GM21529 (cell line): ENCODE data around the gene NBAS.
"Not testable (repeated sequence)": the region's sequence is repeated elsewhere in the genome, so short reads cannot be mapped to it uniquely, and the experiment has no call there.

Experiments
- ATAC-seq: cut with Tn5 transposase; IDR thresholded peaks from one replicate; pipeline ENCODE4 v1.9.1; 2021; ENCODE audit not compliant: unreplicated experiment

The NBAS gene

DNA sequence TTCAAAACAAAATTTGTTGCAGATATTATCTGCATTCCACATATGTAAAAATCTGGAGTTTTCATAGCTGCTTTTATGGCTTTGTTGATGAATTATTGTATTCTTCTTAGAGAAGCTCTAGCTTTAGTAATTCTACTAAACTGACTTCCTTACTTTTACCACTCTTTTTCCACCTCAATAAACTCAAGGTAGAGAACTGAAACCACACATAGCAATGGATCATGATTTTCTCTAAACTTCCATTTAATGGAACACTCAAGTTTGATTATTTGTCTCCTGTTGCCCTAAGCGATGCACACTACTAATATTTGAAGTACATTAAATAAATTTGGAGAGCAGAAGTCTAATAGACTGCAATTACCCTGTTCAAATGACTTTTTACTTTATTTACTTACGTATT lies 192.0 kb downstream of the NBAS start:
- ATAC-seq: no peak

DNA sequence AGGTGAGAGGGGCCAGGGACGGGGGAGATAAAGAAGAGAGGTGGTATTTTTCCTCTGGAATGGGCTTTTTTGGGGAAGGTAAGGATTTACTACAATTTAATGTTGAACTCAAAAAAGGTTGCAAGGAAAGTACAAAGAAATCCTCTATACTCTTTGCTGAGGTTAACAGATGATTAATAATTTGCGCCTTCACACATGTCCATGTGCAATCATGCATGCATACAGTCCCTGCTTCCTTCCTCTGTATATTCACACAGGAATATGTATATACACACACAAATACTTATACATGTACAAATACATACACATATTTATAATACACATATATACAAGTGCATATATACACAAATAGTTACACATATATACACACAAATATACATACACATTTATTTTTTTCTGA lies 193.4 kb downstream of the NBAS start:
- ATAC-seq: no peak

DNA sequence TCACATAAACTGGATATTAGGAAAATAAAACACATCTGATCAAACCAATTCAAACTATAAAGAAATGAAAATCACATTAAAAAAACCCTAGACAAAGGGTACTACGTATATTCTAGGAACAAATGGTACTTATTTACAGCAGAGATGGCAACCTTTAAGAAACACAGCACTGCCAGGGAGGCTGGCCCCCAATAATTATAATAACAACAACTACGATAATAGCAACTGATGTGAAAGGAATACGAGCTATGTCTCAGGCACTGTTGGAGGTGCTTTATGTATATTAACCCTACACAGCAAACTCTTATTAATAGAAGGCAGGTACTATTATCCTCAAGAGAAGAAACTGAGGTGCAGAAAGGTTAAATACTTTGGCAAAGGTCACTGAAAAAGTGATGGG lies 193.9 kb downstream of the NBAS start:
- no peak for ATAC-seq

DNA sequence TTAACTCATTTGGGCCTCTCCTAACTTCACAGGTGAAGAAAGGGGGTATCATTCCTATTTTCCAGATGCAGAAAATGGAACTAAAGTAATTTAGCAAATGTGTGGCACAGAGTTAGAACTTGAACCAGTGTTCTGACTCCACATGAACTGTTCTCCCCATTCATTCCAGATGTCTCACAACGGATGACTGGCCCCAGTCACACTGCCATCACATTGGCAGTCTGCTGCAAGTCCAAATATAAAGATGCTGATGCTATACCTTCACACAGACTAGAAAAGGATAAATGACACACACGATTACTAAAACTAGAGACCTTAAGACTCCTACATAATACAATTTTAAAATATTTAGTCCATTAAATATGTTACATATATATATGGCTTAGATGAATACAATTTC lies 195.7 kb downstream of the NBAS start:
- no peak for ATAC-seq

DNA sequence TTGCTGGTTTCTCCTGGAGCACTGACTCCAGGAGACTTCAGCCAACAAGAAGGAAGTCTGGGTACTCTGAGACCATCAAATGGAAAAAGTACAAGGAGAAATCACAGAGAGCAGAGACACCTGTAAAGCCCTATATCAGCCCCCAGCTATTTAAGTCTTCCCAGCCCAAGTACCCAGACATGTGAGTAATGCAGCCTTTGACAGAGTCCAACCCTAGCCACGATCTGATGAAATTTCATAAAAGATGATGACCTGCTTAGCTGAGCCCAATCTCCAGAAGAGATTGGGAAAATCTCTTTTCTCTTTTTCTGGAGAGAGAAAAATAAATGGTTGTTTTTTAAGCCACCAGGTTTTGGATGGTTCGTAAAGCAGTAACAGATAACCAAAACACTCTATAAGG lies 196.6 kb downstream of the NBAS start:
- no peak for ATAC-seq

DNA sequence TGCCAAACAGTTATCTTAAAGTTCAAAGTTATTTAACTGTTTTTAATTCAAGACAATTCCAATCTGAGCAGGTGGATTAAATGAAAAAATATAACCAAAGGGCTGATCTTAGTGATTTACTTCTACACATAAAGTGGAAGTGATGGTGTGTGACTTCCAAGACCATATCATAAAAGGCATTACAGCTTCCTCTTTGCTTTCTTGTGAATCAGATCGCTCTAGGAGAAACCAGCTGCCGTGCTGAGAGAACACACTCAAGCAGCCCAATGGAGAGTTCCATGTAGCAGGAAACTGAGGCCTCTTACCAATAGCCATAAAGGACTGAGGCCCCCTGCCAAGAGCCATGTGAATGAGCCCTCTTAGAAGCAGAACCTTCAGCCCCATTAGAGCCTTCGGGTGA lies 197.4 kb downstream of the NBAS start:
- ATAC-seq: no peak

DNA sequence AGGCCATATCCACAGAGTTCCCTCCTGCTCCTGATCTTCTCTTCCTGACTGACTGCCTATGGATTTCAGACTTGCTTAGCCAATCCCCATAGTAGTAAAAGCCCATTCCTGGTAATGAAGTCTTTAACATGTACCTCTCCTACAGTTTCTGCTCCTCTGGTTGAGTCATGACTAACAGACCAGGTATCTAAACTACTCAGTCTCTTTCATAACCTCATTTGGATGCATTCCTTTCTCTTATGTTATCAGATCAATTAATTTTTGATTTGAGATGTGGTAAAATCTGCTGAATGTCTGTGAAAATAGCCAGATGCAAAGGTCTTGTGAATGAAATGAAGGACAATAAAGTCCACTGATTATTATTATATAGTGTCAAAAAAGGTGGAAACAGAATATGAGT lies 198.0 kb downstream of the NBAS start:
- ATAC-seq: no peak

DNA sequence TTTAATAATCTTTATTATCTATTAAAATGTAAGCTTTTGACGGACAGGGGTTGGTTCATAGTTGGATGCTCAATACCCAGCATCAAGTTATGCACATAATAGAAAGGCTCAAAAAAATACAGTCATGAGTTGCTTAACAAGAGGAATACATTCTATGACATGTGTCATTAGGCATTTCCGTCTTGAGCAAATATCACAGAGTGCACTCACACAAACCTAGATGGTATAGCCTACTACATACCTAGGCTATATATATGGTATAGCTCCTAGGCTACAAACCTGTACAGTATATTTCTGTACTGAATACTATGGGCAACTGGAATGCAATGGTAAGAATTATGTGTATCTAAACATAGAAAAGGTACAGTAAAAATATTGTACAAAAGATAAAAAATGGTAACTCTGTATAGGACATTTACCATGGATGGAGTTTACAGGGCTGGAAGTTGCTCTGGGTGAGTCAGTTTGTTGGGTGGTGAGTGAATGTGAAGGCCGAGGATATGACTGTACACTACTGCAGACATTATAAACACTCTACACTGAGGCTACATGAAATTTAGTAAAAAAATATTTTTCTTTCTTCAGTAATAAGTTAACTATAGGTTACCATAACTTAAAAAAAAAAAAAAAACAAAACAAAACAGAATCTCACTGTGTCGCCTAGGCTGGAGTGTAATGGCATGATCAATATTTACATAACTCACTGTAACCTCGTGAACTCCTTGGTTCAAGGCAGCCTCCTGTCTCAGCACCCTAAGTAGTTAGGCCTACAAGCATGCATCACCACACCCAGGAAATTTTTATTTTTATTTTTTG lies 201.2 kb downstream of the NBAS start:
- no peak for ATAC-seq

DNA sequence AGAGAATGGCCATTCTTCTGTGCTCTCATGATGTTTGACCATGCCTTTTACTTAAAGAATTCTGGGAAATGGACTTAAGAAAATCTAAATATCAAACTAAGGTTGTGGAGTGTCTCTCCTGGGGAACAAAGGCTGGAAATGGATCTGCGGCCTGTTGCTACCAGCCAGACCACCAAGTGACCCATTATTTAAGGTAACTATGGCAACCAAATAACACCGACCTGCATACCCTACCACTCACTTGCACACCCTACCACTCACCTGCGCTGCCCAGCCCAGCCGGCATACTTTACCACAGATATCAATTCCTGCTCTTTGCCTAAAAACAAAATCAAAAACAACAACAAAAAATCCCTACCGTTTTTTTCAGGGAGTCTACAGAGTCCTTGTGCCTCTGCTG lies 203.2 kb downstream of the NBAS start:
- no peak for ATAC-seq

DNA sequence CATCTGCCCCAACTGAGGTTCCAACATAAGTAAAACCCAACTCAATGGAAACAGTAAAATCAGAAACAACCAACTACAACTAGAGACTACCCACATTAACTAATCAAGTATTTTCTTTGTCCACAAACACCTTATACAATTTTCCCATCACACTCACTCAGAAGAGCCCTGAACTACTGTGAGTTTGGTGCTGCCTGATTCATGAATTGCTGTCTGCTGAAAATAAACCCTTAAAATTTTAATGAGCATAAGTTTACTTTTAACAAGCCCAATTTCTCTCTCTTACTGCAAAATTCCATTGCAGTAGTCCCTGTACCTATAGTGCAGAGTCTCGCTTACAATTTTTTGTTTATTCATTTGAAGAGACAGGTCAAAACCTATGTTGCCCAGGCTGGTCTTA lies 203.9 kb downstream of the NBAS start:
- no peak for ATAC-seq

DNA sequence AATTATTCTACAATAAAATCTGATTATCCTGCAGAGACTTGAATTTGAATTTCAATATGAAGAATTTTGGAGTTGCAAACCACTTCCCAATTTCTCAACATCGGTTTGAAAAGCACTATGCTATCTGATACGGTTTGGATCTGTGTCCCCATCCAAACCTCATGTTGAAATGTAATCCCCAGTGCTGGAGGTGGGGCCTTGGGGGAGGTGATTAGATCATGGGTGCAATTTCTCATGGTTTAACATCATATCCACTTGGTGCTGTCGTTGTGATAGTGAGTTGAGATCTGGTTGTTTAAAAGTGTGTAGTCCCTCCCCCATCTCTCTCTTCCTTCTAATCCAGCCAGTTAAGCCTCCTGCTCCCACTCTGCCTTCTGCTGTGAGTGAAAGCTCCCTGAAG lies 205.7 kb downstream of the NBAS start:
- no peak for ATAC-seq

DNA sequence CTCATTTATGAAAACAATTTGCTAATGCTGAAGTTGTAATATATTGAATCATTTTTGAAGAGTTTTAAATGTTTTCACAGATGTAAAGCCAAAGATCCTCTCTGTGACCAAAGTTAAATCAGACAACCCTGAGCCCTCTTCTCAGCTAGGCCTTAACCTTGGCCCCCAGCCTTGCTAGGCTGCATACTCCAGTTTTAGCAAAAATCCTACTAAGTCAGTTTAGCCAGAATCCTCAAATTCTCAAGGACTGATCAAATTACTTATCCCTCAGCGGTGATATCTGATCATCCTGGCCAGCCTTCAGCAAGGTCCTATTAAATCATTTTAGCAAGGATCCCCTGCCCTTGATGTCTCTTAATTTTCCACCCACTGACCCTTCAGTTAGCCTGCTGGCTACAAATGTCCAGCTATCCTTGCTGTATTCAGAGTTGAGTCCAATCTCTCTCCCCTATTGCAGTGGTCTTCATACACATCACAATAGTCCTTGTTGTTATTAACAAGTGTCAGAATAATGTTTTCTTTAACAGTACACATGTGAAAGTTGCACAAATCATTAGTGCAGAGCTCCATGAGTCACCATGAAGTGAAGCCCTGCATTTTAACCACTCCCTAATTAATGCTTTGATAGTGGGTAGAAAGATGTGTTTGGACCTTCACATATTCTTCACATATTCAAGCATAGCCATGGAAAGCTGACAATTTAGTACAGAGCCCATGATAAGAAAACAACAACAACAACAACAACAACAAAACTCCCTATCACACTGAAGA lies 206.4 kb downstream of the NBAS start:
- ATAC-seq: no peak

DNA sequence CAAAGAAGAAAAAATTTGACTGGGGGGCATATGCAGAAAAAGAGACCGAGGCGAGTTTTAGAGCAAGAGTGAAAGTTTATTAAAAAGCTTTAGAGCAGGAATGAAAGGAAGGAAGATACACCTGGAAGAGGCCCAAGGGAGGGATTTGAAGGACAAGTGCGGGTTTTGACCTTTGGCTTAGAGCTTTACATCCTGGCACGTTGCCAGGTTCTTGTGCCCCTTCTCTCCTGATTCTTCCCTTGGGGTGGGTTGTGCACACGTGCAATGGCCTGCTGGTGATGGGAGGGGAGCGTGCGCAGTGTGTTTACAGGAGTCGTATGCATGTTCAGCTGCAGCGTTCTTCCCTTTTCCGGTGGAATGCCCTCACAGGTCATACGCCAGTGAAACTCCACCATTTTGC lies 208.8 kb downstream of the NBAS start:
- ATAC-seq: no peak

DNA sequence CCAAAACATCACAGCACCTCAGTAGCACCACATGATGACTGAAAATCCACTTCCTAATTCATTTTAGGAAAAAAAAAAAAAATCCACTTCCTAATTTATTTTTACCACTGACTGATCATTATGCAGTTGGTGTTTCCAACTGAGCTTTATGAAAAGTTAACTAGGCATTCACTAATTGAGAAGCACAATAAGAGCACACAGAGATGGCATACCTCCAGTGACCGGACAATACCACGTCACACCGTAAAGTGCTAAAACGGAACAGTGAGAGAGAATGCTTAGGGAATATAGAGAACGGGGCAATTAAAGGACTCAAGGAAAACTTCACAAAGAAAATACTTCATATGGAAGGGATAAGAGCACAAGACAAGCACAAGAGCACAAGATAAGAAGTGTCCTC lies 212.5 kb downstream of the NBAS start:
- ATAC-seq: no peak

DNA sequence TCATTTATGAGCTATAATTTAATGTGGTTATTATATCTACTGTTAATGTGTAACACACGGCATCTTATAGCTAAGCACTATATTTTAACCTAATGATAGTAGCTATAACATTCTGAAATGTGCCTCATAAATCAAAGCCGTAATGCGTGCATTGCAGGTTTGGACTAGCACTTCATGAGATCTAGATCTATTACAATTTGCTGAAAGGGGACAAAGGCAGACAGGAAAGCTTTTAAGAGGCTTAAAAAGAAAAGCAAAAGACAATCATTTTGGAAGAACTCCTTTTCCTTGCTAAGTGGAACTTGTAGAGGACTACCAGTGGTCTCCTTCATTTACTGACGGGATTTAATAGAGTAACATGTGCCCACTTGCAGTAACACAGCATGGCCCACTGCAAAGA lies 213.1 kb downstream of the NBAS start:
- no peak for ATAC-seq

DNA sequence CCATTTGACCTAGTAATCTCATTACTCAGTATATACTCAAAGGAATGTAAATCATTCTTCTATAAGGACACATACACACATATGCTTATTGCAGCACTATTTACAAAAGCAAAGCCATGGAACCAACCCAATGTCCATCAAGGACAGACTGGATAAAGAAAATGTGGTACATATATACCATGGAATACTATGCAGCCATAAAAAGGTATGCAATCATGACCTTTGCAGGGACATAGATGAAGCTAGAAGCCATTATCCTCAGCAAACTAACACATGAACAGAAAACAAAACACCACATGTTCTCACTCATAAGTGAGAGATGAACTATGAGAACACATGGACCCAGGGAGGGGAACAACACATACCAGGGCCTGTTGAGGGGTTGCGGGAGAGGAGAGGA lies 214.5 kb downstream of the NBAS start:
- ATAC-seq: no peak

DNA sequence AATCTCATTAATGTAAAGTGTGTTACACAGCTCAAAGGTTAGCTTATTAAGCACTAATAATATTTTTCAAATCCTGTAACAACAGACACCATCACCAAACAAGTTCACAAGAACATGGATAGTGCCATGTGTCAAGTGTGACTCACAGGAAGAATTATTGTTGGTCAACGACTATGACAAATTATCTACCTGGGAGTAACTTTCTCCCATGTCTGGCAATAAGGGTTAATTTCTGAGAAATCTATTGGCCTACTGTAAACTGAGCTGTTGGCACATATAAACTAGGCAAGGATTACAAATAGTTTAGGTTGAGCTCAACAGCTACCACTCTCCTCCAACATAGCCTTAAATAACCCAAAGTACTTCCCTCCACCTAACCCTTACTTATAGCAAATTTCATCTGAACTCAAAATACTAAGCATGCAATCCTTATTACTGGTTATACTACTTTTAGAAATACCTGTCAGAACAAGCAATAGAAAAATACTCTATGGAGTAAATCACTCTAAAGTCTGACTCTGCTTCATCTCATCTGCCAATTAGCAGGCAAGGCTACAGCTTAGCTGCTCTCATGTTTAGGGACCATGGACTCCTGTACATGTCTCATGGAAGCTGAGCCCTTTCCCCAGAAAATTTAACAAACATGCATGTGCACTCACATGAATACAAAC lies 223.0 kb downstream of the NBAS start:
- no peak for ATAC-seq

DNA sequence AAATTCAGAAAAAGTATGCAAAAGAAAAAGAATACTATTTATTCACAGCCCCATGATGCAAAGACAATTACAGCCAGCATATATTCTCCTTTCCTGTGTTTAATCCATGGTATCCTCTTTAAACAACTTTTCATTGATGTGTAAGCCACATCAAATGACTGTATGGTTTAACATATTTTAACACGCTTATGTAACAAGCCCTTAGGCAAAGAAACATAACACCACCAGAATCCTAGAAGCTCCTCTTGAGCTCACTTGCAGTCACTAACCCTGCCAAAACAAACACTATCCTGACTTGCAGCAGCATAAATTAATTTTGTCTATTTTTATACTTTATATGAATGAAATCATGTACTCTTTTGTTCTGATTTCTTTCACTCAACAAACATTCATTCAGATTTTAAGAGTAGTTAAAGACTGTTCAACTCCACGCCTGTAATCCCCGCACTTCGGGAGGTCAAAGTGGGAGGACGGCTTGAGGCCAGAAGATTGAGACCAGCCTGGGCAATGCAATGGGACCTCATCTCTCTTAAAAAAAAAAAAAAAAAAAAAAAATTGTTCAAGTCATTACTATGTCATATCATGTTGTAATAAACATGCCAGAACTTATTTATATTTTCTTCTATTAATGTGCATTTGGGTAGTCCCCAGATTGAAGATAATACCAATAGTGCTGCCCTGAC lies 226.3 kb downstream of the NBAS start:
- no peak for ATAC-seq

DNA sequence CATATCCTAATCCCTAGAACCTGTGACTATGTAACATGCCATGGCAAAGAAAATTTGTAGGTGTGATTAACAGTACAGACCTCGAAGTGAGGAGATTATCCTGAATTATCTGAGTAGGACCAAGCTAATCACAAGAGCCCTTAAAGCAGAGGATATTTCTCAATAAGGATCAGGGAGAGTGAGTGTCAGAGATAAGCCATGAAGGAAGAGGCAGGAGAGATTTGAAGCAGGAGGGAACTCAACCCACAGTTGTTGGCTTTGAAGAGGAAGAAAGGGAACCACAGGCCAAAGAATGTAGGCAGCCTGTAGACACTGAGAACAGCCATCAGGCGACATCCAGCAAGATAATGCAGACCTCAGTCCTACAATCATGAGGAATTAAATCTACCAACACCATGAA lies 229.3 kb downstream of the NBAS start:
- ATAC-seq: no peak

DNA sequence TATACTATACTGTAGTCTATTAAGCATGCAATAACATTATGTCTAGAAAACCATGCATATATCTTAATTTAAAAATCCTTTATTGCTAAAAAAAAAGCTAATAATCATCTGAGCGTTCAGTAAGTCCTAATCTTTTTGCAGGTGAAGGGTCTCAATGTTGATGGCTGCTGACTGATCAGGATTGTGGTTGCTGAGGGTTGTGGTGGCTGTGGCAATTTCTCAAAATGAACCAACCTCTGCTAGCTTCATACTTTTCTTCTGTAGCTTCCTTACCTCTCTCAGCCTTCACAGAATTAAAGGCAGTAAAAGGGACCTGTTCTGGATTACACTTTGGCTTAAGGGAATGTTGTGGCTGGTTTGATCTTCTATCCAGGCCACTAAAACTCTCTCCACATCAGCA lies 235.8 kb downstream of the NBAS start:
- no peak for ATAC-seq

DNA sequence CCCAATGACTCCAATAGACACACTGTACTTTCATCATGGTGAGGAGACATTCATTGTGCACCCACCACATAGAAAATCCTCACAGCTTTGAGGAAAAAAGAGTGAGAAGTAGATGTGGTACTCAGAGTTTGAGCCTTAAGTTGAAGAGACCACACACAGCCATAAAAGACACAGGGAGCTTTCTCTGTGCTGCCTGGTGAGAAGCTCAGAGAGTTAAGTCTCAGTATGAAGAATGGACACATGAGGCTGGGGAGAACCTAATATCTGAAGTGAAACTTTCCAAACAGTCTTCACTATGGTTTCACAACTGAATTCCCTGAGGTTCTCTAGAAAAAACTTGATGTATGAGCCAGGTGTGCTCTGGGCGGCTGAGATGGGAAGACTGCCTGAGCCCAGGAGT lies 237.9 kb downstream of the NBAS start:
- ATAC-seq: no peak

DNA sequence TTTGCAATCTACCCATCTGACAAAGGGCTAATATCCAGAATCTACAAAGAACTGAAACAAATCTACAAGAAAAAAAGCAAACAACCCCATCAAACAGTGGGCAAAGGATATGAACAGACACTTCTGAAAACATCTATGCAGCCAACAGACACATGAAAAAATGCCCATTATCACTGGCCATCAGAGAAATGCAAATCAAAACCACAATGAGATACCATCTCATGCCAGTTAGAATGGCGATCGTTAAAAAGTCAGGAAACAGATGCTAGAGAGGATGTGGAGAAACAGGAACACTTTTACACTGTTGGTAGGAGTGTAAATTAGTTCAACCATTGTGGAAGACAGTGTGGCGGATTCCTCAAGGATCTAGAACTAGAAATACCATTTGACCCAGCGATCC lies 239.7 kb downstream of the NBAS start:
- ATAC-seq: not testable (repeated sequence)
